ENCODE measurements around the gene CACNA1D. TPM values are rescaled to one million over a fixed set of nuclear protein-coding genes. Genes with fewer than 3 reads are reported as not detected.

CACNA1D gene
- total RNA-seq, 1 donor from 2014 or later: 6.3 TPM

GRCh38 chr3:53485675-53486403 lies 8.6 kb upstream of the CACNA1D start:
- Mint-ChIP-seq H3K9me3 (ENCODE audit: low read depth) (no peaks in the 10 kb centered on the region), H3K4me1 (ENCODE audit: low read depth) (peaks cover 42% of the 10 kb centered on the region), H3K4me3 (ENCODE audit: low read depth) (no peak overlapping the region), H3K27me3 (no peaks in the 10 kb centered on the region), H3K36me3 (ENCODE audit: insufficient read depth) (no peaks in the 10 kb centered on the region), H3K27ac (no peak overlapping the region)
- no peak for DNase-seq (ENCODE audit: low spot score, unreplicated experiment)
- TF ChIP-seq CTCF (IDR thresholded peaks at IDR 0.05; ENCODE audit: unreplicated experiment): no peak

GRCh38 chr3:53486961-53487654 lies 7.3 kb upstream of the CACNA1D start:
- Mint-ChIP-seq H3K27ac (no peak overlapping the region), H3K4me1 (ENCODE audit: low read depth) (peaks cover 42% of the 10 kb centered on the region), H3K4me3 (ENCODE audit: low read depth) (no peak overlapping the region), H3K9me3 (ENCODE audit: low read depth) (no peaks in the 10 kb centered on the region), H3K36me3 (ENCODE audit: insufficient read depth) (no peaks in the 10 kb centered on the region), H3K27me3 (peaks cover 7% of the 10 kb centered on the region)
- no peak for DNase-seq (ENCODE audit: low spot score, unreplicated experiment)
- TF ChIP-seq CTCF (IDR thresholded peaks at IDR 0.05; ENCODE audit: unreplicated experiment): no peak

GRCh38 chr3:53489386-53489785 lies 5.0 kb upstream of the CACNA1D start:
- no peak for TF ChIP-seq CTCF (IDR thresholded peaks at IDR 0.05; ENCODE audit: unreplicated experiment)
- Mint-ChIP-seq H3K4me1 (ENCODE audit: low read depth) (peaks cover 50% of the 10 kb centered on the region), H3K27me3 (peaks cover 7% of the 10 kb centered on the region), H3K27ac (no peak overlapping the region), H3K4me3 (ENCODE audit: low read depth) (peak overlapping the region; percentile 22), H3K9me3 (ENCODE audit: low read depth) (no peaks in the 10 kb centered on the region), H3K36me3 (ENCODE audit: insufficient read depth) (no peaks in the 10 kb centered on the region)
- DNase-seq (ENCODE audit: low spot score, unreplicated experiment): no peak

GRCh38 chr3:53489787-53490458 lies 4.5 kb upstream of the CACNA1D start:
- Mint-ChIP-seq H3K4me1 (ENCODE audit: low read depth) (peaks cover 47% of the 10 kb centered on the region), H3K9me3 (ENCODE audit: low read depth) (no peaks in the 10 kb centered on the region), H3K27ac (no peak overlapping the region), H3K36me3 (ENCODE audit: insufficient read depth) (no peaks in the 10 kb centered on the region), H3K27me3 (peaks cover 8% of the 10 kb centered on the region), H3K4me3 (ENCODE audit: low read depth) (no peak overlapping the region)
- DNase-seq (ENCODE audit: low spot score, unreplicated experiment): no peak
- TF ChIP-seq CTCF (IDR thresholded peaks at IDR 0.05; ENCODE audit: unreplicated experiment): no peak

- H3K9me3 Mint-ChIP-seq (ENCODE audit: low read depth): no peaks in the 10 kb centered on the region
- H3K27ac Mint-ChIP-seq: no peak overlapping the region
- no peaks in the 10 kb centered on the region for H3K36me3 Mint-ChIP-seq (ENCODE audit: insufficient read depth)
- TF ChIP-seq CTCF (IDR thresholded peaks at IDR 0.05; ENCODE audit: unreplicated experiment): no peak
- H3K27me3 Mint-ChIP-seq: peaks cover 13% of the 10 kb centered on the region
- no peak overlapping the region for H3K4me3 Mint-ChIP-seq (ENCODE audit: low read depth)
- DNase-seq (ENCODE audit: low spot score, unreplicated experiment): no peak
- peaks cover 43% of the 10 kb centered on the region for H3K4me1 Mint-ChIP-seq (ENCODE audit: low read depth)
These were observed 3.9 kb upstream of the CACNA1D start for GRCh38 chr3:53490459-53490968.

Measured in progenitor cell of endocrine pancreas (in vitro differentiated cells).